Ascending aorta (tissue), 2 donors: ENCODE measurements around the gene SGIP1. TPM values are rescaled to one million over a fixed set of nuclear protein-coding genes. Genes with fewer than 3 reads are reported as not detected.

ENCODE experiments used
- DNase-seq, 2 donors: peaks; one replicate each; pipeline ENCODE4 v3.0.0-alpha.2; 2019; ENCODE audit warnings: low spot score in 2 of 2
- H3K27ac ChIP-seq, 2 donors: fragments of 200-600 bp; sonication (generic); one replicate each; pipeline ENCODE4 v1.5.1; 2016 to 2017; ENCODE audit warnings: mild to moderate bottlenecking in 1 of 2
- H3K27me3 ChIP-seq: fragments of 200-600 bp; sonication (generic); one replicate; pipeline ENCODE4 v1.5.1; 2017
- H3K36me3 ChIP-seq, 2 donors: fragments of 200-600 bp; sonication (generic); one replicate each; pipeline ENCODE4 v1.5.1; 2016
- H3K4me1 ChIP-seq, 2 donors: fragments of 200-600 bp; sonication (generic); one replicate each; pipeline ENCODE4 v1.5.1; 2016 to 2017; ENCODE audit warnings: mild to moderate bottlenecking in 1 of 2
- H3K4me3 ChIP-seq, 2 donors: fragments of 200-600 bp; sonication (generic); one replicate each; pipeline ENCODE4 v1.5.1; 2016 to 2017; ENCODE audit warnings: mild to moderate bottlenecking in 1 of 2
- H3K9me3 ChIP-seq, 2 donors: fragments of 200-600 bp; sonication (generic); one replicate each; pipeline ENCODE4 v1.5.1; 2016
- CTCF ChIP-seq, 3 experiments: fragments of 200-600 bp in 2 of 3; fragments of 450-650 bp in 1 of 3; sonication (generic) in 2 of 3; IDR thresholded peaks; one replicate each; pipeline ENCODE4 v1.5.1; 2016 to 2019; ENCODE audit warnings: antibody characterized with exemption in 3 of 3, mild to moderate bottlenecking in 1 of 3, moderate library complexity in 1 of 3
- intact Hi-C: fragments of 100-400 bp; cut with DNase I; formaldehyde crosslinking; loops from one replicate; pipeline ENCODE4 v1.15.1; 2023
- total RNA-seq: library from RNA; depleted of rRNA; stranded (reverse); fragments of >200 nt; gene quantifications from one replicate; pipeline ENCODE4 v1.1.0, GENCODE V29; 2016

Gene SGIP1
- total RNA-seq, 1 donor from 2014 or later, result 1.6 TPM

GRCh38 chr1:66693856-66694255 lies 159.9 kb downstream of the SGIP1 start:
- no peaks in the 10 kb centered on the region for H3K9me3 ChIP-seq
- H3K36me3 ChIP-seq, result peaks cover 0 to 7% of the 10 kb centered on the region in 2 donors
- no peaks in the 10 kb centered on the region for H3K4me1 ChIP-seq
- H3K27ac ChIP-seq, result no peak overlapping the region
- no peaks in the 10 kb centered on the region for H3K27me3 ChIP-seq
- H3K4me3 ChIP-seq, result no peak overlapping the region
- DNase-seq, result no peak
- TF ChIP-seq CTCF (IDR thresholded peaks at IDR 0.05), result no peak
- intact Hi-C loops, result no loop called here

- no peak overlapping the region for H3K4me3 ChIP-seq
- no peaks in the 10 kb centered on the region for H3K4me1 ChIP-seq
- TF ChIP-seq CTCF (IDR thresholded peaks at IDR 0.05), result no peak
These were observed 161.2 kb downstream of the SGIP1 start for GRCh38 chr1:66695116-66695515.

GRCh38 chr1:66696771-66697170 lies 162.8 kb downstream of the SGIP1 start:
- H3K27ac ChIP-seq, result no peak overlapping the region

More at GRCh38 chr1:66695116-66695515, 161.2 kb downstream of the SGIP1 start:
- DNase-seq, result no peak
- Histone ChIP-seq H3K27me3 (no peaks in the 10 kb centered on the region), H3K36me3 (peaks cover 0 to 13% of the 10 kb centered on the region in 2 donors), H3K9me3 (no peaks in the 10 kb centered on the region), H3K27ac (no peak overlapping the region)
- intact Hi-C loops, result no loop called here

GRCh38 chr1:66699213-66699612 lies 165.3 kb downstream of the SGIP1 start:
- TF ChIP-seq CTCF (IDR thresholded peaks at IDR 0.05), result no peak
- Histone ChIP-seq H3K36me3 (peaks cover 0 to 13% of the 10 kb centered on the region in 2 donors), H3K27ac (no peak overlapping the region), H3K4me3 (no peak overlapping the region), H3K9me3 (no peaks in the 10 kb centered on the region), H3K4me1 (no peaks in the 10 kb centered on the region), H3K27me3 (no peaks in the 10 kb centered on the region)
- intact Hi-C loops, result no loop called here
- DNase-seq, result no peak

More at GRCh38 chr1:66696771-66697170, 162.8 kb downstream of the SGIP1 start:
- Histone ChIP-seq H3K4me3 (no peak overlapping the region), H3K4me1 (no peaks in the 10 kb centered on the region), H3K9me3 (no peaks in the 10 kb centered on the region), H3K27me3 (no peaks in the 10 kb centered on the region), H3K36me3 (peaks cover 0 to 13% of the 10 kb centered on the region in 2 donors)
- intact Hi-C loops, result no loop called here
- no peak for DNase-seq
- no peak for TF ChIP-seq CTCF (IDR thresholded peaks at IDR 0.05)

GRCh38 chr1:66704177-66704875 lies 170.4 kb downstream of the SGIP1 start:
- Histone ChIP-seq H3K4me3 (no peak overlapping the region), H3K27ac (no peak overlapping the region), H3K4me1 (no peaks in the 10 kb centered on the region), H3K9me3 (no peaks in the 10 kb centered on the region), H3K36me3 (peaks cover 0 to 1% of the 10 kb centered on the region in 2 donors), H3K27me3 (no peaks in the 10 kb centered on the region)
- no peak for TF ChIP-seq CTCF (IDR thresholded peaks at IDR 0.05)
- intact Hi-C loops, result no loop called here
- no peak for DNase-seq
